Liver (tissue), 9 donors: Measurements from ENCODE around the gene KIRREL1. TPM values are rescaled to one million over a fixed set of nuclear protein-coding genes. Genes with fewer than 3 reads are reported as not detected.

ENCODE experiments used
- DNase-seq: peaks from one replicate; pipeline ENCODE4 v3.0.0-alpha.2; 2017; ENCODE audit warnings: low spot score
- H3K27ac ChIP-seq, 2 donors: one replicate each; pipeline ENCODE4 v1.7.0; 2013; ENCODE audit warnings: inconsistent platforms in 2 of 2, low read length in 2 of 2, control low read depth in 1 of 2, low read depth in 1 of 2, mild to moderate bottlenecking in 1 of 2
- H3K27me3 ChIP-seq, 4 donors: one replicate each; pipeline versions ENCODE4 v1.6.1 to v1.7.0; 2013; ENCODE audit warnings: low read length in 3 of 4, inconsistent platforms in 1 of 4, mild to moderate bottlenecking in 1 of 4, moderate library complexity in 1 of 4; ENCODE audit not compliant: control insufficient read depth in 4 of 4, insufficient read depth in 4 of 4
- H3K36me3 ChIP-seq, 4 donors: one replicate each; pipeline versions ENCODE4 v1.6.1 to v1.7.0; 2013; ENCODE audit warnings: low read length in 3 of 4, mild to moderate bottlenecking in 3 of 4, low read depth in 1 of 4, moderate library complexity in 1 of 4; ENCODE audit not compliant: control insufficient read depth in 4 of 4, insufficient read depth in 3 of 4
- H3K4me1 ChIP-seq, 4 donors: one replicate each; pipeline versions ENCODE4 v1.6.1 to v1.7.0; 2013; ENCODE audit warnings: low read length in 3 of 4, mild to moderate bottlenecking in 3 of 4, moderate library complexity in 1 of 4; ENCODE audit not compliant: control insufficient read depth in 4 of 4, insufficient read depth in 4 of 4
- H3K4me3 ChIP-seq, 3 donors: one replicate each; pipeline versions ENCODE4 v1.6.1 to v1.7.0; 2013; ENCODE audit warnings: low read length in 3 of 3, control low read depth in 1 of 3, low read depth in 1 of 3, mild to moderate bottlenecking in 1 of 3
- H3K9ac ChIP-seq, 2 donors: one replicate each; pipeline ENCODE4 v1.7.0; 2013; ENCODE audit warnings: low read length in 2 of 2, mild to moderate bottlenecking in 2 of 2, moderate library complexity in 2 of 2, control low read depth in 1 of 2, low read depth in 1 of 2
- H3K9me3 ChIP-seq, 4 donors: one replicate each; pipeline versions ENCODE4 v1.6.1 to v1.7.0; 2013; ENCODE audit warnings: low read length in 3 of 4; ENCODE audit not compliant: control insufficient read depth in 4 of 4
- ATF3 ChIP-seq: IDR thresholded peaks from 2 replicates; pipeline ENCODE4 v1.6.1; 2016; ENCODE audit warnings: antibody characterized with exemption
- CTCF ChIP-seq: fragments of 150-350 bp; IDR thresholded peaks from 2 replicates; pipeline ENCODE4 v1.5.1; 2017; ENCODE audit warnings: improper control_type of control experiment, low read depth, low read length; ENCODE audit not compliant: missing input control
- EGR1 ChIP-seq, 2 donors: IDR thresholded peaks; 2 replicates each; pipeline ENCODE4 v1.6.1; 2016 to 2018; ENCODE audit warnings: antibody characterized with exemption in 2 of 2, low read depth in 2 of 2
- FOXA1 ChIP-seq: IDR thresholded peaks from 2 replicates; pipeline ENCODE4 v1.6.1; 2016; ENCODE audit warnings: antibody characterized with exemption
- FOXA2 ChIP-seq: IDR thresholded peaks from 2 replicates; pipeline ENCODE4 v1.6.1; 2016; ENCODE audit warnings: antibody characterized with exemption
- GABPA ChIP-seq, 2 donors: IDR thresholded peaks in 1 of 2; conservative IDR thresholded peaks in 1 of 2; 2 replicates each; pipeline ENCODE4 v1.6.1; 2016; ENCODE audit warnings: antibody characterized with exemption in 2 of 2, mild to moderate bottlenecking in 1 of 2, moderate library complexity in 1 of 2
- HNF4A ChIP-seq, 2 donors: conservative IDR thresholded peaks; 2 replicates each; pipeline ENCODE4 v1.6.1; 2016; ENCODE audit warnings: antibody characterized with exemption in 2 of 2, mild to moderate bottlenecking in 2 of 2
- HNF4G ChIP-seq: IDR thresholded peaks from 2 replicates; pipeline ENCODE4 v1.6.1; 2016; ENCODE audit warnings: antibody characterized with exemption
- JUND ChIP-seq, 2 donors: IDR thresholded peaks; 2 replicates each; pipeline ENCODE4 v1.6.1; 2016; ENCODE audit warnings: antibody characterized with exemption in 2 of 2
- NR2F2 ChIP-seq: IDR thresholded peaks from 2 replicates; pipeline ENCODE4 v1.6.1; 2016; ENCODE audit warnings: antibody characterized with exemption
- RAD21 ChIP-seq, 2 donors: IDR thresholded peaks; 2 replicates each; pipeline ENCODE4 v1.6.1; 2016; ENCODE audit warnings: antibody characterized with exemption in 2 of 2, mild to moderate bottlenecking in 2 of 2
- RXRA ChIP-seq, 2 donors: IDR thresholded peaks; 2 replicates each; pipeline ENCODE4 v1.6.1; 2017 to 2018; ENCODE audit warnings: antibody characterized with exemption in 2 of 2, mild to moderate bottlenecking in 1 of 2
- SP1 ChIP-seq: IDR thresholded peaks from 2 replicates; pipeline ENCODE4 v1.6.1; 2018; ENCODE audit warnings: antibody characterized with exemption, mild to moderate bottlenecking
- ZBTB33 ChIP-seq: IDR thresholded peaks from 2 replicates; pipeline ENCODE4 v1.6.1; 2016; ENCODE audit warnings: antibody characterized with exemption
- WGBS: extraction: QIAGEN DNeasy Blood & Tissue Kit; methylation state at CpG from one replicate; pipeline ENCODE4 v1.1.7; 2013; 5-methylcytosine and 5-hydroxymethylcytosine counted together
- polyA plus RNA-seq, 2 donors: library from polyadenylated mRNA; stranded (reverse) in 1 of 2; unstranded in 1 of 2; fragments of 200-250 nt in 1 of 2; fragments of >200 nt in 1 of 2; fragmentation: Nextera tagmentation in 1 of 2; extraction: Ambion mirVana in 1 of 2; gene quantifications; one replicate each; pipeline versions ENCODE4 v1.2.1 to v1.2.3, GENCODE V29; 2013 to 2015
- total RNA-seq, 2 donors: library from RNA; depleted of rRNA; stranded (reverse); fragments of >200 nt; gene quantifications; one replicate each; pipeline ENCODE4 v1.2.3, GENCODE V29; 2014
- donor health status: healthy.
- donor health status: healthy.
- donor health status: healthy.
- donor health status: healthy.
- donor health status: healthy.

The KIRREL1 gene
- total and polyA plus RNA-seq, 4 donors, result 0.82 to 6.0 (median 3.1) TPM

- no peak for TF ChIP-seq ZBTB33
- no peak for TF ChIP-seq FOXA1
- no peak for TF ChIP-seq HNF4G
- TF ChIP-seq ATF3, result no peak
Observed at GRCh38 chr1:158040323-158040722, 46.9 kb downstream of the KIRREL1 start (continued).

- DNase-seq, result no peak
- Histone ChIP-seq H3K9ac (no peak overlapping the region), H3K36me3 (no peaks in the 10 kb centered on the region), H3K27me3 (peaks cover 0 to 3% (median 0%) of the 10 kb centered on the region in 4 donors), H3K4me1 (no peaks in the 10 kb centered on the region), H3K27ac (no peak overlapping the region), H3K9me3 (no peaks in the 10 kb centered on the region), H3K4me3 (no peak overlapping the region)
- TF ChIP-seq ATF3 (no peak), GABPA (IDR thresholded peaks at IDR 0.05 in 1 of 2, conservative IDR thresholded peaks at IDR 0.05 in 1 of 2) (no peak), RXRA (IDR thresholded peaks at IDR 0.05) (no peak), ZBTB33 (no peak), FOXA1 (no peak), HNF4G (no peak), SP1 (no peak), NR2F2 (no peak), JUND (IDR thresholded peaks at IDR 0.05) (no peak), FOXA2 (no peak), CTCF (no peak), RAD21 (IDR thresholded peaks at IDR 0.05) (no peak), HNF4A (conservative IDR thresholded peaks at IDR 0.05) (no peak), EGR1 (IDR thresholded peaks at IDR 0.05; ENCODE audit: low read depth in 2 of 2) (no peak)
- 69% methylated on average over 5 of the region's 5 CpGs for WGBS
Observed at GRCh38 chr1:158043232-158043631, 49.8 kb downstream of the KIRREL1 start.

- TF ChIP-seq GABPA (IDR thresholded peaks at IDR 0.05 in 1 of 2, conservative IDR thresholded peaks at IDR 0.05 in 1 of 2), result no peak
- TF ChIP-seq NR2F2, result peak; percentile 58
- no peak for TF ChIP-seq JUND (IDR thresholded peaks at IDR 0.05)
- H3K9ac ChIP-seq, result no peak overlapping the region
- H3K9me3 ChIP-seq, result no peaks in the 10 kb centered on the region
- no peak overlapping the region for H3K27ac ChIP-seq
- WGBS, result 13% methylated on average over 2 of the region's 2 CpGs
- DNase-seq, result no peak
- no peak overlapping the region for H3K4me3 ChIP-seq
- no peaks in the 10 kb centered on the region for H3K4me1 ChIP-seq
- peaks cover 0 to 3% (median 0%) of the 10 kb centered on the region in 4 donors for H3K27me3 ChIP-seq
- H3K36me3 ChIP-seq, result no peaks in the 10 kb centered on the region
Observed at GRCh38 chr1:158045639-158046038, 52.2 kb downstream of the KIRREL1 start.
